Measurements from ENCODE around the gene CELF1. TPM values are rescaled to one million over a fixed set of nuclear protein-coding genes. Genes with fewer than 3 reads are reported as not detected.

The CELF1 gene
- total and polyA plus RNA-seq, 2 of the 13 experiments (the other 11 are each of a cell fraction or from before 2014, with no cell fraction given), result 69.0 to 80.1 TPM

- no peak for TF ChIP-seq SNAPC4 (CRISPR knock-in tag; IDR thresholded peaks at IDR 0.05)
- no peak for TF ChIP-seq ZNF263 (CRISPR knock-in tag; IDR thresholded peaks at IDR 0.05)
- TF ChIP-seq BCLAF1 (IDR thresholded peaks at IDR 0.05), result no peak
- no peak for TF ChIP-seq TSC22D2 (CRISPR knock-in tag; IDR thresholded peaks at IDR 0.05; ENCODE audit: borderline replicate concordance)
- no peak for TF ChIP-seq ZNF496 (CRISPR knock-in tag; IDR thresholded peaks at IDR 0.05; ENCODE audit: insufficient replicate concordance)
- TF ChIP-seq ZNF234 (CRISPR knock-in tag; conservative IDR thresholded peaks at IDR 0.05), result no peak
Measured at GRCh38 chr11:47496808-47497207, 56.1 kb downstream of the CELF1 start (continued).
